G401 (cell line): ENCODE results near the gene PROCR. TPM values are rescaled to one million over a fixed set of nuclear protein-coding genes. Genes with fewer than 3 reads are reported as not detected.
A peak's percentile ranks its signal among the peaks of the same experiment; 100 is the strongest.
"Not testable (repeated sequence)": the region's sequence is repeated elsewhere in the genome, so short reads cannot be mapped to it uniquely, and the experiment has no call there.

Experiments
- DNase-seq: peaks from one replicate; pipeline ENCODE4 v3.0.0-alpha.2; 2015; ENCODE audit warnings: low spot score
- in situ Hi-C: cut with HindIII; loops from 2 replicates; pipeline ENCODE4 v1.10.0; 2016; ENCODE audit warnings: low sequenced_read_pairs, mixed read lengths
- total RNA-seq: library from RNA; depleted of rRNA; stranded (reverse); fragments of >200 nt; shearing (Covaris generic); gene quantifications from 2 replicates; pipeline ENCODE4 v1.2.3, GENCODE V29; 2014; rRNA removed

Gene PROCR
- total RNA-seq = 1,430 and 1,546 TPM in 2 replicates

DNA sequence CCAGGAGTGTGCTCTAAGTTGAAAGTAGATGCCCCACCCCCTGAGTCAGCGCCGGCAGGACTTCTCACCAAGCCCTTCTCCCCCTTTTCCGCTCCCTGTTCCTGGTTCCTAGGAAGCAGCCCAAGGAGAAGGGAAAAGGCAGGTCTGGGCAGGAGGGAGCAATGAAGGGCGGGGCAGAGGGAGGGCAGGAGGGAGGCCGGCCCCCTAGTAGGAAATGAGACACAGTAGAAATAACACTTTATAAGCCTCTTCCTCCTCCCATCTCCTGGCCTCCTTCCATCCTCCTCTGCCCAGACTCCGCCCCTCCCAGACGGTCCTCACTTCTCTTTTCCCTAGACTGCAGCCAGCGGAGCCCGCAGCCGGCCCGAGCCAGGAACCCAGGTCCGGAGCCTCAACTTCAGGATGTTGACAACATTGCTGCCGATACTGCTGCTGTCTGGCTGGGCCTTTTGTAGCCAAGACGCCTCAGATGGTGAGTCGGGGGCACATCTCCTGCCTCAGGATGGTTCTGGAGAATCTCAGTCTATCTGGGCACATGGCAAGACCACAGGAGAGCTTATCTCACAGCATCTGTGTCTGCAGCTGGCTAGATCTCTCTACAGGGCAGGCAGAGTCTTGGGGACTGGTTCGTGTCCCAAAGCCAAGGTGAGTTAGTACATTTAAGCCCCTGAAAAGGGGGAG lies at the start of gene PROCR:
Gene PROCR, plus strand, starts transcription at position 320 of the 681 bp plus-strand sequence. Its CDS starts 83 bp downstream, at position 403.
- DNase-seq = peak; percentile 80
- in situ Hi-C loops = no loop called here

GRCh38 chr20:35122756-35123405 lies 49.0 kb upstream of the PROCR start:
- no peak for DNase-seq
- in situ Hi-C loops = loop anchor here (5.0 kb wide), 1 partner anchor 69 kb away; no protein-coding TSS in a partner anchor

GRCh38 chr20:35125753-35126152 lies 46.1 kb upstream of the PROCR start:
- no peak for DNase-seq
- in situ Hi-C loops = no loop called here

GRCh38 chr20:35129647-35130069 lies 42.2 kb upstream of the PROCR start:
- DNase-seq = no peak
- in situ Hi-C loops = no loop called here

GRCh38 chr20:35131934-35132333 lies 39.9 kb upstream of the PROCR start:
- in situ Hi-C loops = no loop called here
- DNase-seq = no peak

DNA sequence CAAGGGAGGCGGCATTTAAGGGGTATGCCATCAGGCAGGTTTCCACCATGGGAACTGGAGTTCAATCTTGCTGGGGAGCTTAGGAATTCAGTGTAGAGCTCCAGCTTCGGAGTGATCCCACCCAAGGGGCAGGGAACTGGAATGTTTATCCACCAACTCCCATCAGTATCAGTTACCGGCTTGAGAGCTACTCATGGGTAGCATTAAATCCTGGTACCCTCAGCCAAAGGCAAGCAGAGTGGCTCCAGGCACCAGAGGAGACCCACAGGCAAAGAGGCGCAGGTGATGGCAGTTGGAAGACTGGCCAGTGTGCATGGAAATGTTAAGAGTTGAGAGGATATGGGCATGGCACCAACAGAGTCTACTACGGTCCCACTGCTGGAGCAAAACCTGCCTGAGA lies 38.8 kb upstream of the PROCR start:
- DNase-seq = no peak
- in situ Hi-C loops = no loop called here

GRCh38 chr20:35133735-35134134 lies 38.1 kb upstream of the PROCR start:
- in situ Hi-C loops = no loop called here
- no peak for DNase-seq

GRCh38 chr20:35134472-35134871 lies 37.4 kb upstream of the PROCR start:
- DNase-seq = no peak
- in situ Hi-C loops = no loop called here

DNA sequence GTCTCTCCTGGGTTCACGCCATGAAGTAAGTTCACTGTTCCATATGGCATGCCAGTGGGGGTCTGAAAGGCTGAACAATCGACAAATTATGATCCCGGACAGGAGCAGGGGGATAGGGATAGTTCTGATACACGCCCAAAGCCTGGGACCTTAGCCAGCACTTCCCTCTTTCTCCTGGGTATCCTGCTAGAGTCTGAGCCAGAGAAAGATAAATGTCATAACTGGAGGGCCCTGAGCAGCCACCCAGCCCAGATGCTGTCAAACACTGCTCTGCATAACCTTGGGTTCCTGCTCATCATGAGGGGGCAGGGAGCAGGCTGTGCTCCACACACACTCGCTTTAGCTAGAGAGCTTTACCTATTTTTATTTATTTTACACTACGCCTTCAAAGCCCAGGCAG lies 37.0 kb upstream of the PROCR start:
- in situ Hi-C loops = no loop called here
- DNase-seq = no peak

- no peak for DNase-seq
- in situ Hi-C loops = no loop called here
Measured at GRCh38 chr20:35135867-35136586, 35.8 kb upstream of the PROCR start.

- in situ Hi-C loops = no loop called here
- DNase-seq = peak; percentile 88
Measured at GRCh38 chr20:35144694-35145093, 27.2 kb upstream of the PROCR start.

DNA sequence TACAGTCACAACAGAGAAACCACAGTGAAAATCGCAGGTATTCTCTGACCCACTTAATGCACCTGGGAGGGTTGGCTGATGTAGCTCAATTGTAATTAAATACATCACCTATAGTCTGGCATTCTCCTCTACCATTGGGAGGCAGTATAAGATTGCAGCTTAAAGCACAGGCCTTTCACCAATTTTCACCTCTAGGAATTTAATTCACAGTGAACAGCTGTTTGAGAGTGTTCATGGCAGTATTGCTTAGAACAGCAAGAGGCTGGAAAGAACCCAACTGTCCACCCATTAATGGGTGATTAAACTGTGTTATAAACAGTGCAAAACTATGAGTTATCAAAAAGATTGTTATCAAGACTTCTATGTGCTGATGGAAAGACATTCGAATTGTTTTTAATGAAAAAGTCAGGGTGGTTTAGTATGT lies 26.7 kb upstream of the PROCR start:
- in situ Hi-C loops = no loop called here
- peak; percentile 93 for DNase-seq

- peak; percentile 41 for DNase-seq
- in situ Hi-C loops = no loop called here
Measured at GRCh38 chr20:35146299-35146919, 25.5 kb upstream of the PROCR start.

DNA sequence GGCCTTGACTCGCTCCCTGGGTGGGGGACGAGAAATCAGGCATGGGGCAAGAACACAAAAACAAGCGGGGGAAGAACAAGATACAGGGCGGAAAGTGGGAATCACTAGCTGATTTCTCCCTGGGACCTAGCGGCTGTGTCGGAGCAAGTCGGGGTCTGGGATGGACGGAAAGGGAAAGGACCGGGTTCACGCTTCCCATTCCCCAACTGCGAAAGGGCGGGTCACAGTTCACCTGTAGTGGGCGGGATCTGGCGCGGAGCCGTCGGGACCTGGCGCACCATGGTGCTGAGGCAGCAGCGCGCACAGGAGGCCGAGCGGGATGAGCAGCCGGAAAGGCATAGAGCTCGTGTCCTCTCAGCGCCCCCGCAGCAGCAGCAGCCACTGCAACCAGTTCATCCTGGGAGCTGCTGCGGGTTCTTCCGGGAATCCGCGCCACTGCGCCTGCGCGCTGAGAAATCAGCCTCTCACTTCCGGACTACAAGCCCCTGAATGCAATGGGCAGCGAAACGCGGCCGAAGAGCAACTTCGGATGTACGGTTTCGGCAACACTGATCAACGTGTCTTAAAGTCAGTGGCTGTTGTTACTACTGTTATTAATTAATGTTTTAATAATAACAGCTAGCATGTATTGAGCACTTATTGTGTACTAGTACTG lies 24.8 kb upstream of the PROCR start, which contains the start of gene EDEM2:
Gene EDEM2, minus strand, starts transcription at position 417 of the 655 bp plus-strand sequence. Its CDS starts 78 bp downstream, at position 339.
- in situ Hi-C loops = no loop called here

GRCh38 chr20:35147575-35148071 lies 24.2 kb upstream of the PROCR start:
- in situ Hi-C loops = not testable (repeated sequence)

More for the DNA sequence above, 24.8 kb upstream of the PROCR start, which contains the start of gene EDEM2:
- peak; percentile 95 for DNase-seq

GRCh38 chr20:35150846-35151579 lies 20.9 kb upstream of the PROCR start:
- no peak for DNase-seq
- in situ Hi-C loops = no loop called here

More at GRCh38 chr20:35147575-35148071, 24.2 kb upstream of the PROCR start:
- DNase-seq = not testable (repeated sequence)

DNA sequence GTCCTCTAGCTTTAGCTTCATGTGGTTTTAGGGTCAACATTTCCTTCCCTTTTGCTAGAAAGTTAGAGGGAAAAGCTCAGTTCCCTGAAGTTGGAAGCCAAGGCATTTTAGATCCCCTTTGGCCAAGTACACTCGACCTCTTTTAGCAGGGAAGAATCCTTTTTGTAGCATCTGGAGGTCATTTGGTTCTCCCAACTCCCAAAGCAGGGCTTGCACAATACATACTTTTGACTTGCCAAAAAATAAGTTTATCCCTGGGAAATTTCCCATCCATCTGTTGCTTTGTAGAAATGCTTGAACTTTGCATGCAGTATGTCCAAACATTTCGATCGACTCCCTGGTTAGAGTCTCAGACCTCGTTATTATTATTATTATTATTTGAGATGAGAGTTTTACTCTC lies 20.1 kb upstream of the PROCR start:
- in situ Hi-C loops = no loop called here
- no peak for DNase-seq

- no peak for DNase-seq
- in situ Hi-C loops = no loop called here
Measured at GRCh38 chr20:35155936-35156335, 15.9 kb upstream of the PROCR start.
